Muscle layer of duodenum (tissue), 2 donors: Measurements from ENCODE around the gene MBTD1.
"Not testable (repeated sequence)": the region's sequence is repeated elsewhere in the genome, so short reads cannot be mapped to it uniquely, and the experiment has no call there.

Source experiments
- H3K27ac ChIP-seq: one replicate; pipeline ENCODE4 v1.7.0; 2013; ENCODE audit warnings: mild to moderate bottlenecking, low read length
- H3K27me3 ChIP-seq: one replicate; pipeline ENCODE4 v1.7.0; 2013; ENCODE audit warnings: low read depth, mild to moderate bottlenecking, control low read depth, low read length
- H3K36me3 ChIP-seq, 2 donors: one replicate each; pipeline ENCODE4 v1.7.0; 2013; ENCODE audit warnings: low read length in 2 of 2, control low read depth in 1 of 2, mild to moderate bottlenecking in 1 of 2; ENCODE audit not compliant: insufficient read depth in 2 of 2, control insufficient read depth in 1 of 2
- H3K4me1 ChIP-seq, 2 donors: one replicate each; pipeline ENCODE4 v1.7.0; 2013; ENCODE audit warnings: low read length in 2 of 2, mild to moderate bottlenecking in 2 of 2, control low read depth in 1 of 2, moderate library complexity in 1 of 2; ENCODE audit not compliant: insufficient read depth in 2 of 2, control insufficient read depth in 1 of 2
- H3K4me3 ChIP-seq, 2 donors: one replicate each; pipeline ENCODE4 v1.7.0; 2013; ENCODE audit warnings: low read length in 2 of 2, low read depth in 1 of 2, mild to moderate bottlenecking in 1 of 2
- H3K9me3 ChIP-seq, 2 donors: one replicate each; pipeline ENCODE4 v1.7.0; 2013; ENCODE audit warnings: low read length in 2 of 2, control low read depth in 1 of 2, mild to moderate bottlenecking in 1 of 2; ENCODE audit not compliant: control insufficient read depth in 1 of 2
- donor health status: healthy.

Gene MBTD1

DNA sequence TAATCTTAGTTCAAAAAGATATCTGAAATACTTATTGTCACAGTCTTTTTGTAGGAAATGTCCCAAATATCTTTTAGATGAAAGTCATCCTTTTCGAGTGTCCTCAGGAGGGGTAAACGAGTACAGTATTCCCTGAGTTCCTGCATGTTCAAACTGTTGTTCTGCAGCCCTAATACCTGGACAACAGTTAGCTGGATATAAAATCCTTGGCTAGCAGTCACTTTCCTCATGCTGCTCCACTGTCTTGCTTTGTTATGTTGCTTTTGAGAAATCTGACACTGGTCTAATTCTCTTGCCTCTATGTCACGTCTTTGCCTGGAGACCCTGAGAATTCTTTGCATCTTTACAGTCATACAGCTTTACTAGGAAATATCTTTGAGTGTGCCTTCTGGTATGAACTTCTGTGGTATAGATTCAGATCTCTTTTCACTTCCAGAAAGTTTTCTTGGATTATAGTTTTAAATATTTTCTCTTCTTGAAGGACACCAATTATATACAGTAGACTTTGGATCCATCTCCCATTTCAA, 9.5 kb downstream of the MBTD1 start:
- Histone ChIP-seq H3K4me3 (no peak overlapping the region), H3K27ac (no peak overlapping the region), H3K9me3 (no peaks in the 10 kb centered on the region), H3K4me1 (no peaks in the 10 kb centered on the region), H3K27me3 (no peaks in the 10 kb centered on the region), H3K36me3 (peaks cover 0 to 9% of the 10 kb centered on the region in 2 donors)

DNA sequence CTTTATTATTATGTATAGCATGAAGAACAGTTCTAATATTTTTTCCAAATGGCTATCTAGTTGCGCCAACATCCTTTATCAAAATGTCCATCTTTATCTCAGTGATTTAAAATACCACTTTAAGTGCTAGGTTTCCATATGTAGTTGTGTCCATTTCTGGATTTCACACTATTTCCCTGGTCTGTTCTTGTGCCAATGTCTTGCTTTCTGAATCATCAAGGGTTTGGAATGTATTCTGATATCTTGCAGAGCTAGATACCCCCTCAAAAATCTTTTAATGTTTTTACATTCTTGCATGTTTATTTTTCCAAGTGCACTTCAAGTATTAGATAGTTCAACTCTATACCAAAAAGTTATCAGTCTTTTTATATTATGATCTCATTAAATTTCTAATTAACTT, 14.3 kb downstream of the MBTD1 start:
- Histone ChIP-seq H3K36me3 (no peaks in the 10 kb centered on the region), H3K4me3 (no peak overlapping the region), H3K9me3 (no peaks in the 10 kb centered on the region), H3K4me1 (no peaks in the 10 kb centered on the region), H3K27ac (no peak overlapping the region), H3K27me3 (no peaks in the 10 kb centered on the region)

DNA sequence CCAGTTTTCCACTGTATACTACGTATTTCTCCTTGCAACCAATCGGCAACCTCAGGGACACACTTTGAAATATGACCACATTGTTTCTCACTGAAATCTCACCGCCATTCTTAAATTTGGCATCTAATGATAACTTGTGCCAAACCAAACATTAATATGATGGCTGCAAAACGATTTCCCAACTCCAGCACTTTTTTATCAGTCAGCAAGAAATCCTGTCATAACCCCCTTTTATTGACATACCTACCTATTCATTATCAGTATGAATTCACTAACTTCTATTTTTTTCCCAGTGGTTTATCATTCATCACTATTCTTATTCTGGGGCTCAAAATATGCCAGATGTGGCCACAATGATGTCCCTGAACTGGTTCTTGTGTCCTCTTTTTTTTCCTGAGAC, 15.8 kb downstream of the MBTD1 start:
- Histone ChIP-seq H3K4me3 (no peak overlapping the region), H3K27me3 (no peaks in the 10 kb centered on the region), H3K9me3 (no peaks in the 10 kb centered on the region), H3K27ac (no peak overlapping the region), H3K4me1 (no peaks in the 10 kb centered on the region), H3K36me3 (no peaks in the 10 kb centered on the region)

DNA sequence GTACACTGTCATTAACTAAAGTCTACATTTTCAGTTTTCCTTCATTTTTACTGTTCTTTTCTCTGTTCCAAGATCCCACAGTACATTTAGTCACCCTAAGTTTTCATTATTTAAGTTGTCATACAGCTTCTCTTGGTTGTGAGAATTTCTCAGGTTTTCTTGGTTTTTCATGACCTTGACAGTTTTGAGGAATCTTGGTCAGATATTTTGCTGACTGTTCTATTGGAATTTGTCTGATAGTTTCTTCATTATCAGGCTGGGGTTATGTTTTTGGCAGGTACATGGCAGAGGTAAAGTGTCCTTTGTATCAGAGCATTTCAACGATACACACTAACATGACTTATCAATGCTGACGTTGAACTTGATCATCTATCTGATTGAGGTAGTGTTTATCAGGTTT, 19.6 kb downstream of the MBTD1 start:
- H3K4me1 ChIP-seq: no peaks in the 10 kb centered on the region
- H3K27me3 ChIP-seq: no peaks in the 10 kb centered on the region
- no peak overlapping the region for H3K4me3 ChIP-seq
- no peak overlapping the region for H3K27ac ChIP-seq
- no peaks in the 10 kb centered on the region for H3K36me3 ChIP-seq
- H3K9me3 ChIP-seq: no peaks in the 10 kb centered on the region

DNA sequence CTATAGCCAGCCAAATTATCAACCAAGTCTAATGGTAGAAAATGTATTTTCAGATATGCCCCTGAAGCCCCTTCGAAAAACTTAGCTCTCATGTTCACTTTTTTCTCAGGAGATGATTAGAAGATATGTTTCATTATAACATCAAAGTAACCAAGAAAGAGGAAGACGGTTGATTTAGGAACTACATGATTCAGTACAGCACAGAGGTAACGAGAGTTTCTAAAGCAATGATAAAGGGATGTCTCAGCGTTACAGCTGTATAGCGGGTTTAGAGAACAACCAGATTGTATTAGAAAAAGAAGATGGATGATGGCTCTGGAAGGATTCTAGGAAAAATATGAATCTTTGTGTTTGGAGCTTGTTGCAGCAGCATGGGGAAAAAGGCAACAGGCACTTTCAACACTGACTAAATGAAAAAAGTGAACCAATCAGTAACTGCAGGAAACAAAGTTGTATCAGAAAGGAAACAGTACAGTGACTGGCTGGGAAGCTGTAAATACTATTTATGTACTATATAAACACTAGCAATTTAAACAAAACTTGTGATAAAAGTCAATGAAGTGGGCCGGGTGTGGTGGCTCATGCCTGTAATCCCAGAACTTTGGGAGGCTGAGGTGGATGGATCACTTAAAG, 21.5 kb downstream of the MBTD1 start:
- H3K4me3 ChIP-seq: no peak overlapping the region
- no peak overlapping the region for H3K27ac ChIP-seq
- no peaks in the 10 kb centered on the region for H3K4me1 ChIP-seq
- H3K9me3 ChIP-seq: no peaks in the 10 kb centered on the region
- no peaks in the 10 kb centered on the region for H3K27me3 ChIP-seq
- H3K36me3 ChIP-seq: no peaks in the 10 kb centered on the region

DNA sequence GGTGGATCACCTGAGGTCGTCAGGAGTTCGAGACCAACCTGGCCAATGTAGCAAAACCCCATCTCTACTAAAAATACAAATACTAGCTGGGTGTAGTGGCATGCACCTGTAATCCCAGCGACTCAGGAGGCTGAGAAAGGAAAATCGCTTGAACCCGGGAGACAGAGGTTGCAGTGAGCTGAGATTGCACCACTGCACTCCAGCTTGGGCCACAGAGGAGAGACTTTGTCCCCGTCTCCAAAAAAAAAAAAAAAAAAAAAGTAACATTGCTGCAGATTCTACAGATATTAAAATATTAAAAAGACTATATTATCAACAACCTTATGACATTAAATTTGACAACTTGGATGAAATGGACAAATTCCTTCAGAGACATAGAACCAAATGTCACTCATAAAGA, 25.7 kb downstream of the MBTD1 start:
- H3K4me3 ChIP-seq: no peak overlapping the region
- no peaks in the 10 kb centered on the region for H3K9me3 ChIP-seq
- no peaks in the 10 kb centered on the region for H3K36me3 ChIP-seq
- H3K27me3 ChIP-seq: no peaks in the 10 kb centered on the region
- no peak overlapping the region for H3K27ac ChIP-seq
- H3K4me1 ChIP-seq: no peaks in the 10 kb centered on the region

DNA sequence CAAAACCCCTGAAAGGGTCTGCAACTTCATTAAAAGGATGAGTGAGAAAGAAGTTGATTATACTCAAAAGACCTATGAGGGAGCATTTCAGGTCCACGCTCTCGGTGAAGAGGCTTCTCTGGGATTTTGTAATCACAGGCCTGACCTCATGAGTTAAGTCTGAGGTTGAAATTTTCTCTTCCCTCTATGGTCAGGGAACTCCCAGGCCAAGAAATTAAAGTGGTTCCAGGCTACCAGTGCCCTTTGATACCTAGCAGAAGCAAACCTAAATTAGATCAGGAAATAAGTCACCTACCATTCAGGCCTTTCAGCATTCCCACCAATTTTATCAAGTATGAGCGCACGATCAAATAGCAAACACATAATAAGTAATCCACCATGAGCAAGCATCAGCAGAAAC, 27.9 kb downstream of the MBTD1 start:
- H3K4me3 ChIP-seq: no peak overlapping the region
- no peaks in the 10 kb centered on the region for H3K9me3 ChIP-seq
- no peak overlapping the region for H3K27ac ChIP-seq
- no peaks in the 10 kb centered on the region for H3K27me3 ChIP-seq
- H3K36me3 ChIP-seq: no peaks in the 10 kb centered on the region
- H3K4me1 ChIP-seq: no peaks in the 10 kb centered on the region

DNA sequence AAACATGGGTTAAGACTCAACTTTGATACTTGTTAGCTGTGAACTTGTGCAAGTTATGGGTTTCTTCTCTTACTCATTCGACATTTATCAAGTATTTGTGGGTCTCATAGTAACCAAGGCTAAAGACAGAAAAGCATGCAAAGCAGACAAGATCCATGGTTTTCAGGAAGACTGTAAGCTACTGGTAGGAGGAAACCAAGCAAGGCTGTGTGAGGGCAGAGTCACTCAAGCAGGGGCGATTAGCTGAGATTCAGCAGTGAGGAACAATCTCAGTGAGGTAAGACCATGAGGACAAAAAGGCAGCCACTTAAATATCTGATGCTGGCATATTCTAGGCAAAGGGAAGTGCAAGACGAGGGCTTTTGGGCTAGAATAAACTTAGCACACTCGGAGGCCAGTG, 29.5 kb downstream of the MBTD1 start:
- H3K27me3 ChIP-seq: no peaks in the 10 kb centered on the region
- H3K27ac ChIP-seq: no peak overlapping the region
- H3K4me1 ChIP-seq: no peaks in the 10 kb centered on the region
- H3K36me3 ChIP-seq: no peaks in the 10 kb centered on the region
- H3K4me3 ChIP-seq: no peak overlapping the region
- H3K9me3 ChIP-seq: no peaks in the 10 kb centered on the region

DNA sequence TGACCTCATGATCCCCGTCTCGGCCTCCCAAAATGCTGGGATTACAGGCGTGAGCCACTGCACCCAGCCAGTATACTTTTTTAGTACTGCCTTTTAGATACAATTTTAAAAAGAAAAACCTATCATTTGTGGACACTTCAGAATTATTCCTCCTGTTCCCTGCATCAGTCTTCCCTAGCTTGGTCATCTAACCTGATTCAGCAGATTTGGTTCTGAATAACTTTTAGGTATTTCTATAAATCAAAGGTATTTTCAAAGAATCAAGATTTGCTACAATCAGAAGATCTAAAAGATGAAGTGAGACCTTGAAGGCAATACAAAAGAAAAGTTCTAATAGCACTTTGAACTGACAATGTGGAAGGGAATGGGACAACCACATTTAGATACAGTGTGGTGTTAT, 30.0 kb downstream of the MBTD1 start:
- Histone ChIP-seq H3K4me1 (no peaks in the 10 kb centered on the region), H3K9me3 (no peaks in the 10 kb centered on the region)

DNA sequence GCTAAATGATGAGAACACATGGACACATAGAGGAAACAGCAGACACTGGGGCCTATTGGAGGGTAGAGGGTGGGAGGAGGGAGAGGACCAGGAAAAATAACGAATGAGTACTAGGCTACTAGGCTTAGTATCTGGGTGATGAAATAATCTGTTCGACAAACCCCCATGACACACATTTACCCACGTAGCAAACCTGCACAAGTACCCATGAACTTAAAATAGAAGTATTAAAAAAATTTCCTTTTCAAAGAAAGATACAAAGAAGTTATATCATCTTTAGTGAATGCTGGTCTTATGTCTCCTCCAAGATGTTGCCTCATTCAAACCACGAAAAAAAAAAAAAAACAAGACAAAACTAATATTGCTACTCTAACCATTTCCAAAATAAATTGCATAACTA, 31.7 kb downstream of the MBTD1 start:
- Histone ChIP-seq H3K27ac (no peak overlapping the region), H3K27me3 (no peaks in the 10 kb centered on the region), H3K4me3 (no peak overlapping the region), H3K36me3 (peaks cover 0 to 5% of the 10 kb centered on the region in 2 donors), H3K4me1 (no peaks in the 10 kb centered on the region), H3K9me3 (no peaks in the 10 kb centered on the region)

More for the DNA sequence above, 30.0 kb downstream of the MBTD1 start:
- no peaks in the 10 kb centered on the region for H3K27me3 ChIP-seq
- H3K4me3 ChIP-seq: no peak overlapping the region
- H3K36me3 ChIP-seq: no peaks in the 10 kb centered on the region
- no peak overlapping the region for H3K27ac ChIP-seq

DNA sequence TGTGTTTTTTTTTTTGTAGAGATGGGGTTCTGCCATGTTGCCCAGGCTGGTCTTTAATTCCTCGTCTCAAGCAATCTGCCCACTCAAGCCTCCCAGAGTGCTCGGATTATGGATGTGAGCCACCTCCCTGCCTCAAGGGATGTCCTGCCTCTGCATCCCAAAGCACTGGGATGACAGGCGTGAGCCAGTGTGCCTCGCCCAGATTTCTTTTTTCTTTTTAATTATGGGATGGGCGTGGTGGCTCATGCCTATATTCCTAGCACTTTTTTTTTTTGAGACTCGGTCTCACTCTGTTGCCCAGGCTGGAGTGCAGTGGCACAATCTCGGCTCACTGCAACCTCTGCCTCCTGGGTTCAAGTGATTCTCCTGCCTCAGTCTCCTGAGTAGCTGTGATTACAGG, 34.3 kb downstream of the MBTD1 start:
- not testable (repeated sequence) for H3K4me3 ChIP-seq, H3K36me3 ChIP-seq, H3K27ac ChIP-seq, H3K4me1 ChIP-seq, H3K9me3 ChIP-seq, H3K27me3 ChIP-seq
